Body of pancreas (tissue), 4 donors: ENCODE data around the gene DENND1A.

ENCODE experiments used
- POLR2A ChIP-seq, 3 donors: fragments of 450-650 bp; IDR thresholded peaks; one replicate each; pipeline ENCODE4 v1.6.1; 2016; ENCODE audit warnings: antibody characterized with exemption in 3 of 3, mild to moderate bottlenecking in 2 of 3
- TF ChIP-seq, protein P1 (sequence below), 7 experiments: fragments of 450-650 bp in 4 of 7; fragments of 200-600 bp in 3 of 7; sonication (generic) in 3 of 7; IDR thresholded peaks; one replicate each; pipeline ENCODE4 v1.5.1; 2016 to 2019; ENCODE audit warnings: antibody characterized with exemption in 7 of 7

DNA sequence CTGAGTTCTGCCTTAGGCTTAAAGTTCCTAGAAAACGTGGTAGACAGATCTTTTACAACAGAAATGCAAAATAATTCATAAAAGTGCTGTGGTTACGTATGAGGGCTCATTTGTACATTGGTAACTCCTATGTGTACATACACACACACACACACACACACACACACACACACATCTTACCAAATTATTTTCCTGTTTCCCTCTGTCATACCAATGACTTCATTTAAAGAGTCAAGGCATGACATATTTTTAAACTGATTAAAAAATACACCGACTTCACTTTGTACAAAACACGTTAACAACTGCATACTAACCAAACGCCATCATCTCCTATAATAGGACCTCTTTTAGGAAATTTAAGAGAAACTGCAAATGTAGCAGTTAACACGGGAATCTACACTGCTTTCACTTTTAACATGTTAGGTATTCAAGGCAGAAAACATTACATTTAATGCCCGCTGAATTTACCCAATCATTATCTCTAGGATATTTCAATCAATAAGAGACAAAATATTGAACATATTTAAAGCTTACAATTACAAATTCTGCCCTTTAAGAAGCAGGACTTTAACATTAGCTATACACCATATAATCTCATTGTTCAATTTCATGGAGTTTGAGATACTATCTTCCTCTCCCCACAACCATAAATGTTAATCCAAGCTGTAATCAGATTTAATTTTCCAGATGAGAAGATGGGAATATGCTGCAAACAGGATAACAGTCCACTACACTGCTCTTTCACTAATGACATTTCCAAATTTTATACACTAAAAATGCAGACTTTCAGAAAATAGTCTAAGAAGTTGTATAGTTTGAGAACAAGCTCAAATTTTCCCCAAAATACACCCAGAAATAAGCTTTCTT lies 133.1 kb downstream of the DENND1A start:
- TF ChIP-seq, protein P1, sequence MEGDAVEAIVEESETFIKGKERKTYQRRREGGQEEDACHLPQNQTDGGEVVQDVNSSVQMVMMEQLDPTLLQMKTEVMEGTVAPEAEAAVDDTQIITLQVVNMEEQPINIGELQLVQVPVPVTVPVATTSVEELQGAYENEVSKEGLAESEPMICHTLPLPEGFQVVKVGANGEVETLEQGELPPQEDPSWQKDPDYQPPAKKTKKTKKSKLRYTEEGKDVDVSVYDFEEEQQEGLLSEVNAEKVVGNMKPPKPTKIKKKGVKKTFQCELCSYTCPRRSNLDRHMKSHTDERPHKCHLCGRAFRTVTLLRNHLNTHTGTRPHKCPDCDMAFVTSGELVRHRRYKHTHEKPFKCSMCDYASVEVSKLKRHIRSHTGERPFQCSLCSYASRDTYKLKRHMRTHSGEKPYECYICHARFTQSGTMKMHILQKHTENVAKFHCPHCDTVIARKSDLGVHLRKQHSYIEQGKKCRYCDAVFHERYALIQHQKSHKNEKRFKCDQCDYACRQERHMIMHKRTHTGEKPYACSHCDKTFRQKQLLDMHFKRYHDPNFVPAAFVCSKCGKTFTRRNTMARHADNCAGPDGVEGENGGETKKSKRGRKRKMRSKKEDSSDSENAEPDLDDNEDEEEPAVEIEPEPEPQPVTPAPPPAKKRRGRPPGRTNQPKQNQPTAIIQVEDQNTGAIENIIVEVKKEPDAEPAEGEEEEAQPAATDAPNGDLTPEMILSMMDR (IDR thresholded peaks at IDR 0.05), result no peak
- TF ChIP-seq POLR2A (IDR thresholded peaks at IDR 0.05), result no peak
